ENCODE data around the gene TRIM7. TPM values are rescaled to one million over a fixed set of nuclear protein-coding genes. Genes with fewer than 3 reads are reported as not detected.

The TRIM7 gene
- total and polyA plus RNA-seq, 2 experiments from 2014 or later, result 0.11 to 0.39 TPM

GRCh38 chr5:181205761-181206649, 1.0 kb upstream of the TRIM7 start:
- H3K36me3 ChIP-seq, result no peaks in the 10 kb centered on the region
- no peaks in the 10 kb centered on the region for H3K9me3 ChIP-seq (ENCODE audit: low read depth)
- H3K4me1 ChIP-seq (ENCODE audit: low read depth), result no peaks in the 10 kb centered on the region
- peak overlapping the region; percentile 72 for H3K4me3 ChIP-seq
- H3K27me3 ChIP-seq, result peaks cover 52% of the 10 kb centered on the region
- peak; percentile 39 to 61 for DNase-seq (ENCODE audit: low read depth in 1 of 2, low spot score in 1 of 2)
- H3K27ac ChIP-seq, result no peak overlapping the region
- no peak for TF ChIP-seq CTCF (IDR thresholded peaks at IDR 0.05; ENCODE audit: low read depth, low read length)

- Histone ChIP-seq H3K9me3 (ENCODE audit: low read depth) (no peaks in the 10 kb centered on the region), H3K4me3 (peak overlapping the region; percentile 72), H3K27me3 (peaks cover 70% of the 10 kb centered on the region), H3K27ac (no peak overlapping the region), H3K4me1 (ENCODE audit: low read depth) (no peaks in the 10 kb centered on the region), H3K36me3 (no peaks in the 10 kb centered on the region)
- TF ChIP-seq CTCF (IDR thresholded peaks at IDR 0.05; ENCODE audit: low read depth, low read length), result no peak
- DNase-seq (ENCODE audit: low read depth in 1 of 2, low spot score in 1 of 2), result peak in 1 of 2 donors; percentile 39
These were observed 727 bp downstream of the TRIM7 start for GRCh38 chr5:181204113-181204825.

GRCh38 chr5:181203777-181204112, 1.3 kb downstream of the TRIM7 start:
- H3K4me1 ChIP-seq (ENCODE audit: low read depth), result no peaks in the 10 kb centered on the region
- H3K4me3 ChIP-seq, result peak overlapping the region; percentile 72
- DNase-seq (ENCODE audit: low read depth in 1 of 2, low spot score in 1 of 2), result no peak
- no peak for TF ChIP-seq CTCF (IDR thresholded peaks at IDR 0.05; ENCODE audit: low read depth, low read length)
- no peaks in the 10 kb centered on the region for H3K36me3 ChIP-seq
- peaks cover 74% of the 10 kb centered on the region for H3K27me3 ChIP-seq
- no peaks in the 10 kb centered on the region for H3K9me3 ChIP-seq (ENCODE audit: low read depth)
- H3K27ac ChIP-seq, result no peak overlapping the region

- H3K27me3 ChIP-seq, result peaks cover 74% of the 10 kb centered on the region
- no peaks in the 10 kb centered on the region for H3K4me1 ChIP-seq (ENCODE audit: low read depth)
- no peak overlapping the region for H3K27ac ChIP-seq
- no peaks in the 10 kb centered on the region for H3K9me3 ChIP-seq (ENCODE audit: low read depth)
- H3K4me3 ChIP-seq, result no peak overlapping the region
- TF ChIP-seq CTCF (IDR thresholded peaks at IDR 0.05; ENCODE audit: low read depth, low read length), result no peak
- H3K36me3 ChIP-seq, result no peaks in the 10 kb centered on the region
- DNase-seq (ENCODE audit: low read depth in 1 of 2, low spot score in 1 of 2), result peak in 1 of 2 donors; percentile 77
These were observed 1.8 kb downstream of the TRIM7 start for GRCh38 chr5:181203093-181203711.

- Histone ChIP-seq H3K27me3 (peaks cover 70% of the 10 kb centered on the region), H3K4me3 (no peak overlapping the region), H3K4me1 (ENCODE audit: low read depth) (no peaks in the 10 kb centered on the region), H3K9me3 (ENCODE audit: low read depth) (no peaks in the 10 kb centered on the region), H3K36me3 (no peaks in the 10 kb centered on the region), H3K27ac (no peak overlapping the region)
- TF ChIP-seq CTCF (IDR thresholded peaks at IDR 0.05; ENCODE audit: low read depth, low read length), result no peak
- no peak for DNase-seq (ENCODE audit: low read depth in 1 of 2, low spot score in 1 of 2)
These were observed 4.2 kb downstream of the TRIM7 start for GRCh38 chr5:181200816-181201215.
